Activated CD8-positive, alpha-beta memory T cell treated with anti-CD3 and anti-CD28 coated beads, Interleukin-2, amount 10 ng/mL, durations not matched to agents 7 days and 5 days (primary cell): Measurements from ENCODE around the gene SOCS6. TPM values are rescaled to one million over a fixed set of nuclear protein-coding genes. Genes with fewer than 3 reads are reported as not detected.
"Not testable (repeated sequence)": the region's sequence is repeated elsewhere in the genome, so short reads cannot be mapped to it uniquely, and the experiment has no call there.

Experiments used
- ATAC-seq: fragments of 150-1000 bp; cut with Tn5 transposase; one replicate; pipeline ENCODE4 v1.10.0; 2021; ENCODE audit warnings: moderate library complexity
- CTCF ChIA-PET: fragments of 350-600 bp; sonication (Branson Sonifier 250); formaldehyde crosslinking; loops from one replicate; lab custom pipeline; 2021; ENCODE audit warnings: antibody characterized with exemption; lab: Charles Lee
- DNase-seq: peaks from one replicate; pipeline ENCODE4 v3.0.0-alpha.2; 2020
- H3K27ac Mint-ChIP-seq: one replicate; pipeline ENCODE4 v1.8.0; 2021; ENCODE audit warnings: mild to moderate bottlenecking, mixed read lengths
- H3K27me3 Mint-ChIP-seq: one replicate; pipeline ENCODE4 v1.8.0; 2021; ENCODE audit warnings: mixed read lengths
- H3K36me3 Mint-ChIP-seq: one replicate; pipeline ENCODE4 v1.8.0; 2021; ENCODE audit warnings: mild to moderate bottlenecking, mixed read lengths
- H3K4me1 Mint-ChIP-seq: one replicate; pipeline ENCODE4 v1.8.0; 2021; ENCODE audit warnings: mixed read lengths
- H3K4me3 Mint-ChIP-seq: one replicate; pipeline ENCODE4 v1.8.0; 2021; ENCODE audit warnings: mild to moderate bottlenecking, moderate library complexity, mixed read lengths
- H3K9me3 Mint-ChIP-seq: one replicate; pipeline ENCODE4 v1.8.0; 2022; ENCODE audit warnings: low read depth, mixed read lengths
- total RNA-seq, 2 experiments: library from RNA; stranded (reverse); gene quantifications; one replicate each; pipeline ENCODE4 v1.2.3, GENCODE V29; 2021

The SOCS6 gene
- total RNA-seq, result 1 to 10 TPM in 1 of 2 experiments, under 1 TPM in 1; 0.79 to 2.4 TPM

GRCh38 chr18:70288851-70289328 is at the start of gene SOCS6:
Gene SOCS6, plus strand, starts transcription at chr18:70289045. Its CDS starts 35,624 bp downstream, at chr18:70324669.
- ATAC-seq (peak; percentile 73), DNase-seq (peak; percentile 55)
- Mint-ChIP-seq H3K27me3 (peaks cover 59% of the 10 kb centered on the region), H3K9me3 (no peaks in the 10 kb centered on the region), H3K4me1 (peaks cover 5% of the 10 kb centered on the region), H3K4me3 (peak within 1 kb of the TSS; percentile 75), H3K36me3 (no peaks in the 10 kb centered on the region), H3K27ac (no peak within 1 kb of the TSS)
- CTCF ChIA-PET, result no interaction called here

- CTCF ChIA-PET, result no interaction called here
- H3K9me3 Mint-ChIP-seq, result no peaks in the 10 kb centered on the region
- H3K27me3 Mint-ChIP-seq, result peaks cover 38% of the 10 kb centered on the region
- H3K36me3 Mint-ChIP-seq, result no peaks in the 10 kb centered on the region
- H3K4me3 Mint-ChIP-seq, result no peak overlapping the region
- no peaks in the 10 kb centered on the region for H3K4me1 Mint-ChIP-seq
- DNase-seq (no peak), ATAC-seq (no peak)
- H3K27ac Mint-ChIP-seq, result no peak overlapping the region
Observed at GRCh38 chr18:70243131-70243929, 45.5 kb upstream of the SOCS6 start.

GRCh38 chr18:70246061-70246466 is 42.8 kb upstream of the SOCS6 start:
- peaks cover 18% of the 10 kb centered on the region for H3K27me3 Mint-ChIP-seq
- H3K4me1 Mint-ChIP-seq, result no peaks in the 10 kb centered on the region
- no peak for ATAC-seq
- CTCF ChIA-PET, result no interaction called here
- H3K4me3 Mint-ChIP-seq, result no peak overlapping the region
- H3K36me3 Mint-ChIP-seq, result no peaks in the 10 kb centered on the region
- no peak for DNase-seq
- H3K9me3 Mint-ChIP-seq, result no peaks in the 10 kb centered on the region
- no peak overlapping the region for H3K27ac Mint-ChIP-seq

- Mint-ChIP-seq H3K9me3 (no peaks in the 10 kb centered on the region), H3K27me3 (peaks cover 19% of the 10 kb centered on the region), H3K4me1 (no peaks in the 10 kb centered on the region), H3K4me3 (no peak overlapping the region), H3K36me3 (no peaks in the 10 kb centered on the region), H3K27ac (no peak overlapping the region)
- no peak for ATAC-seq
- CTCF ChIA-PET, result interaction anchor here (1.1 kb wide), 1 partner anchor 16 kb away, joined by 3 read pairs; no protein-coding TSS in a partner anchor
- DNase-seq, result no peak
Observed at GRCh38 chr18:70249118-70249517, 39.7 kb upstream of the SOCS6 start.

DNA sequence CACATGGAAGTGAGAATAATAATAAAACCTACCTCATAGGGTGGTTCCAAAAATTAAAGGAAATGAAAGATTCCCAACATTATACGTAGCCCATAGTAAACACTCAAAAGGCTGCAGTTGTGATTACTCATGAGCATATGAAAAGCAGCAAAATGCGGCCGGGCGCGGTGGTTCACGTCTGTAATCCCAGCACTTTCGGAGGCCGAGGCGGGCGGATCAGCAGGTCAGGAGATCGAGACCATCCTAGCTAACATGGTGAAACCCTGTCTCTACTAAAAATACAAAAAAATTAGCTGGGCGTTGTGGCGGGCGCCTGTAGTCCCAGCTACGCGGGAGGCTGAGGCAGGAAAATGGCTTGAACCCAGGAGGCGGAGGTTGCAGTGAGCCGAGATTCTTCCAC is 39.0 kb upstream of the SOCS6 start:
- H3K4me1 Mint-ChIP-seq, CTCF ChIA-PET, H3K27ac Mint-ChIP-seq, H3K36me3 Mint-ChIP-seq, DNase-seq, ATAC-seq, H3K4me3 Mint-ChIP-seq, H3K9me3 Mint-ChIP-seq: not testable (repeated sequence)
- peaks cover 16% of the 10 kb centered on the region for H3K27me3 Mint-ChIP-seq

DNA sequence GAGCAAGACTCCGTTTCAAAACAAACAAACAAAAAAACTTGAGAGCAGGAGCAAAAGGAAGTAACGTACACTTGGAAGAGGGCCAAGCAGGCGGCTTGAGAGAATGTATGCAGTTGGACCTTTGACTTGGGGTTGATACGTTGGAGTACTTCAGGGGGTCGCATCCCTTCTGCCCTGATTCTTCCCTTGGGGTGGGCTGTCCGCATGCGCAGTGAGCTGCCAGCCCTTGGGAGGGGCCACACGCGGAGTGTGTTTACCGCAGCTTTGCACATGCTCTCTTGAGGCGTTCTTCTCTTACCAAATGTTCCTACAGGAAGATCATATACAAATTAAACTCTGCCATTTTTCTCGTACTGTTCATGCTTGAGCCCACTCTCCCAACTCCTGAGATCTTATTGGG is 38.1 kb upstream of the SOCS6 start:
- H3K4me3 Mint-ChIP-seq, result no peak overlapping the region
- no peaks in the 10 kb centered on the region for H3K9me3 Mint-ChIP-seq
- peaks cover 15% of the 10 kb centered on the region for H3K27me3 Mint-ChIP-seq
- no peak for DNase-seq
- H3K27ac Mint-ChIP-seq, result no peak overlapping the region
- no peak for ATAC-seq
- H3K36me3 Mint-ChIP-seq, result no peaks in the 10 kb centered on the region
- H3K4me1 Mint-ChIP-seq, result no peaks in the 10 kb centered on the region
- CTCF ChIA-PET, result no interaction called here

- Mint-ChIP-seq H3K4me3 (no peak overlapping the region), H3K4me1 (no peaks in the 10 kb centered on the region), H3K27me3 (peaks cover 23% of the 10 kb centered on the region), H3K9me3 (no peaks in the 10 kb centered on the region), H3K36me3 (no peaks in the 10 kb centered on the region), H3K27ac (no peak overlapping the region)
- CTCF ChIA-PET, result no interaction called here
- DNase-seq (no peak), ATAC-seq (no peak)
Observed at GRCh38 chr18:70256184-70256583, 32.7 kb upstream of the SOCS6 start.

- Mint-ChIP-seq H3K9me3 (no peaks in the 10 kb centered on the region), H3K4me3 (no peak overlapping the region), H3K36me3 (no peaks in the 10 kb centered on the region), H3K27me3 (peaks cover 23% of the 10 kb centered on the region), H3K27ac (no peak overlapping the region), H3K4me1 (no peaks in the 10 kb centered on the region)
- no peak for DNase-seq
- CTCF ChIA-PET, result no interaction called here
- no peak for ATAC-seq
Observed at GRCh38 chr18:70256994-70257393, 31.9 kb upstream of the SOCS6 start.

GRCh38 chr18:70258243-70258642 is 30.6 kb upstream of the SOCS6 start:
- CTCF ChIA-PET, result no interaction called here
- Mint-ChIP-seq H3K4me3 (no peak overlapping the region), H3K36me3 (no peaks in the 10 kb centered on the region), H3K9me3 (no peaks in the 10 kb centered on the region), H3K27ac (no peak overlapping the region), H3K27me3 (peaks cover 19% of the 10 kb centered on the region), H3K4me1 (no peaks in the 10 kb centered on the region)
- ATAC-seq (no peak), DNase-seq (no peak)

DNA sequence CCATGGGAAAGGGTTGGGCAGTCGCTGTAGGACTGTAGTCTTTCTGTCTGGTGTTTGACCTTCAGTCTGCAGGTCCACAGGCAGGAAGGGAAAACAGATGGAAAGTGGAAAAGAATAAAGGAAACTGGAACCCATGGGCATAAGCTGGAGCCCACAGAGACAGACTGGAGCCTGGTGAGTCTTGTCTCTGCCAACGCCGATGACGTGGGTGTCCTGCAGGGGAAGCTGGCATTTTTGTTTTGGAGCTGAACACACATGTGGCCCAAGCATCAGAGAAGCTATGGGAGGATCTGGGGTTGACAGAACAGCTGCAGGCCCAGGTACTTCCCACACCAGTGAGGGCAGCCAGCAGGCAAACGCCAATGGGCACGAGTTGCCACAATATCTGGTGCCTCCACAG is 28.2 kb upstream of the SOCS6 start:
- no peak overlapping the region for H3K4me3 Mint-ChIP-seq
- H3K4me1 Mint-ChIP-seq, result no peaks in the 10 kb centered on the region
- DNase-seq, result no peak
- H3K9me3 Mint-ChIP-seq, result no peaks in the 10 kb centered on the region
- CTCF ChIA-PET, result no interaction called here
- no peaks in the 10 kb centered on the region for H3K36me3 Mint-ChIP-seq
- no peak for ATAC-seq
- no peak overlapping the region for H3K27ac Mint-ChIP-seq
- peaks cover 19% of the 10 kb centered on the region for H3K27me3 Mint-ChIP-seq

GRCh38 chr18:70261141-70261788 is 27.6 kb upstream of the SOCS6 start:
- Mint-ChIP-seq H3K27me3 (peaks cover 17% of the 10 kb centered on the region), H3K4me3 (no peak overlapping the region), H3K9me3 (no peaks in the 10 kb centered on the region), H3K4me1 (no peaks in the 10 kb centered on the region), H3K27ac (no peak overlapping the region), H3K36me3 (no peaks in the 10 kb centered on the region)
- ATAC-seq (no peak), DNase-seq (no peak)
- CTCF ChIA-PET, result no interaction called here

- DNase-seq, result no peak
- Mint-ChIP-seq H3K4me1 (no peaks in the 10 kb centered on the region), H3K4me3 (no peak overlapping the region), H3K9me3 (no peaks in the 10 kb centered on the region), H3K36me3 (no peaks in the 10 kb centered on the region), H3K27ac (no peak overlapping the region), H3K27me3 (peaks cover 2% of the 10 kb centered on the region)
- ATAC-seq, result no peak
- CTCF ChIA-PET, result no interaction called here
Observed at GRCh38 chr18:70263336-70263735, 25.5 kb upstream of the SOCS6 start.

DNA sequence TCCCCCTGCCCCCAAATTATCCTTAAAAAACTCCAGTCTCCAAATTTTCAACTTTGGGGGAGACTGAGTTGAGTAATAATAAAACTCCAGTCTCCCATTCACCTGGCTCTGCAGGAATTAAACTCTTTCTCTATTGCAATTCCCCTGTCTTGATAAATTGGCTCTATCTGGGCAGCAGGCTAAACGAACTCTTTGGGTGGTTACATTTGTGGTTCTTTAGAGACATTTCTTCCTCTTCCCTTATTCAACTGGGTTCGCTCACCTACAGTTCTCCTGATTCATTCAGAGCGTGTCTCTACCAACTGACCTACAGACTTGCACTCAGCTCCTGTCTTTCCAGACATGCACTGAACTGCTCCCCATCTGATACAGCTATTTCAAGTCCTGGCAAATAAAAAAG is 17.1 kb upstream of the SOCS6 start:
- no peak for DNase-seq
- CTCF ChIA-PET, result no interaction called here
- Mint-ChIP-seq H3K4me1 (no peaks in the 10 kb centered on the region), H3K9me3 (peaks cover 14% of the 10 kb centered on the region), H3K27ac (no peak overlapping the region), H3K36me3 (no peaks in the 10 kb centered on the region), H3K4me3 (no peak overlapping the region), H3K27me3 (no peaks in the 10 kb centered on the region)
- no peak for ATAC-seq

GRCh38 chr18:70273021-70273420 is 15.8 kb upstream of the SOCS6 start:
- H3K27me3 Mint-ChIP-seq, result no peaks in the 10 kb centered on the region
- CTCF ChIA-PET, result no interaction called here
- H3K4me1 Mint-ChIP-seq, result no peaks in the 10 kb centered on the region
- ATAC-seq (no peak), DNase-seq (no peak)
- no peak overlapping the region for H3K27ac Mint-ChIP-seq
- H3K36me3 Mint-ChIP-seq, result no peaks in the 10 kb centered on the region
- no peak overlapping the region for H3K4me3 Mint-ChIP-seq
- peaks cover 14% of the 10 kb centered on the region for H3K9me3 Mint-ChIP-seq
